NCI-H524 (cell line): ENCODE data around the gene MEP1A.
"Not testable (repeated sequence)": the region's sequence is repeated elsewhere in the genome, so short reads cannot be mapped to it uniquely, and the experiment has no call there.

Experiments used
- DNase-seq, 2 experiments: peaks; one replicate each; lab custom pipeline; 2025; lab: John Stamatoyannopoulos, UW

MEP1A gene

DNA sequence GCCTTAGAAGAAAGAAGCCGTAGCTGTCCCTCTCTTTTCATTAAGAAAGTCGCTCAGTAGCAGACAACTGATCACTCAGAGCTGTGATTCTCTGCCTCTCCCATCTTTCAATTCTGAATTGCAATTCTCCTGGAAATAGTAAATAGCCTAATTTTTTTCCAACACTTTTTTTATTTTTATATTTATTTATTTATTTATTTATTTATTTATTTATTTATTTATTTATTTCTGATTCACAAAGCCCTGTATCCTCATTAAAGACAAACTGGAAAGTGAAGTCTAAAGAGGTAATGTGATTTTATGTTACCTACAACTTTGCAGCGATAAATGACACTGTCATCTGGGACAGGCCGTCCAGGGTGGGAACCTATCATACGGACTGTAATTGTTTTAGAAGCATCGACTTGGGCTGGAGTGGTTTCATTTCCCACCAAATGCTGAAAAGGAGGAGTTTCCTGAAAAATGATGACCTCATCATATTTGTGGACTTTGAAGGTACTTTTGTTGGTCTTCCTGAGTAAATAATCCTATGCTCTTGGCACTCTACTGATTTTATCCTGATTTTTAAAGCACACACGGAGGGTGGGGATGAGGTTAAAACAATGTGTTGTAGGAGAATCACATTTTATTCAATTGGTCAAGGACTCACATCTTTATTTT lies 41.2 kb downstream of the MEP1A start:
- DNase-seq, result not testable (repeated sequence)

DNA sequence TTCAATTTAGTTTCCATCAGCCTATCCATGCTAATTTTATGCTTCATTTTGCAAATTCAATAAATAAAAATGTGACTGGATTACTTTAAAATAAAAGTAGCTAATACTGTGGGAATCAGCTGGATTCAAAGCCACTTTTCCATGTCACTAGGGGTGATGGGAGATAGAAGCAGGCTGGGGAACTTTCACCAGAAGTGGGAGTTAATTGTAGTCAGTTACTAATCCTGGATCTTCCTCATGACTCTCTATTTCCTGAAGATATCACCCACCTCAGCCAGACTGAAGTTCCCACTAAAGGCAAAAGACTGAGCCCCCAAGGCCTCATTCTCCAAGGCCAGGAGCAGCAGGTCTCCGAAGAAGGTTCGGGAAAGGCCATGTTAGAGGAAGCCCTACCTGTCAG lies 41.8 kb downstream of the MEP1A start:
- DNase-seq, result not testable (repeated sequence)

DNA sequence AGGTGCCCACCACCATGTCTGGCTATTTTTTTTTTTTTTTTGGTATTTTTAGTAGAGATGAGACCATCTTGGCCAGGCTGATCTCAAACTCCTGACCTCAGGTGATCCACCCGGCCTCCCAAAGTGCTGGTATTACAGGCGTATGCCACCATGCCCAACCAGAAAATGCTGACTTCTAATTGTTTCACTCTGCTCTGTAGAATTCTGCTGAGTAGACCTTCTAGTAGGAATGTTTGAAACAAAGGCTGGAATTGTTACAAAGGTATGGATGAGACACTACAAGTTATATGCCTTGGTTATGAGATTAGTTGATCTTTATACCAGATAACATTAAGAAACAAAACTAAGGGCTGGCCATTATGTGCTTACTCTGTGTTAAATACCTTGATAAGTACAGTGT lies 44.8 kb downstream of the MEP1A start:
- DNase-seq, result no peak

DNA sequence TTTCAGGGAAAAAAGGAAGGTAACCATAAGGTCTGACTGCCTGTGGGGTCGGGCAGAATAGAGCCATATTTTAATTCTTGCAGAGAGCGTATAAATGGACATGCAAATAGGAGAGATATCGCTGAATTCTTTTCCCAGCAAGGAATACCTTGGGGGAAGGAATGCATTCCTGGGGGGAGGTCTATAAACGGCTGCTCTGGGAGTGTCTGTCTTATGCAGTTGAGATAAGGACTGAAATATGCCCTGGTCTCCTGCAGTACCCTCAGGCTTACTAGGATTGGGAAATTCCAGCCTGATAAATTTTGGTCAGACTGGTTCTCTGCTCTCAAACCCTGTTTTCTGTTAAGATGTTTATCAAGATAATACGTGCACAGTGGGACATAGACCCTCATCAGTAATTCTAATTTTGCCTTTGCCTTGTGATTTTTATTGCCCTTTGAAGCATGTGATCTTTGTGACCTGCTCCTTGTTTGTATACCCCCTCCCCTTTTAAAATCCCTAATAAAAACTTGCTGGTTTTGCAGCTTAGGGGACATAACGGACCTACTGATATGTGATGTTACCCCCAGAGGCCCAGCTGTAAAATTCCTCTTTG lies 49.2 kb downstream of the MEP1A start:
- DNase-seq, result not testable (repeated sequence)

DNA sequence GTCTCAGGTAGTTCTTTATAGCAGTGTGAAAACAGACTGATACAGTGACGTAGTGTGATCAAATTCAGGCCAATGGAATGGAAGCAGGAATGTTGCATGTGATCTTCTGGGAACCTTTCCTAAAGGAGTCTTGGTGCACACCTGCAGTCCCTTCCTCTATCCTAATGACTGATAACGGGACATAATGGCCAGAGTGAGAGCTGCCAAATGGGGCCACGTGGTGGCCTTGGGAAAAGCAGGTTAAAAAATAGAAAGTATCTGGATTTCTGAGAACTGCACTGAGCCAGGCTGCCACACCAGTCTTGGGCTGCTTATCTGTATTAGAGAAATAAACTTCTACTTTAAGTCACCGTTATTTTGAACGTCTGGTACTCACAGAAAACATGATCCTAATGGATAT lies 51.9 kb downstream of the MEP1A start:
- DNase-seq, result no peak

DNA sequence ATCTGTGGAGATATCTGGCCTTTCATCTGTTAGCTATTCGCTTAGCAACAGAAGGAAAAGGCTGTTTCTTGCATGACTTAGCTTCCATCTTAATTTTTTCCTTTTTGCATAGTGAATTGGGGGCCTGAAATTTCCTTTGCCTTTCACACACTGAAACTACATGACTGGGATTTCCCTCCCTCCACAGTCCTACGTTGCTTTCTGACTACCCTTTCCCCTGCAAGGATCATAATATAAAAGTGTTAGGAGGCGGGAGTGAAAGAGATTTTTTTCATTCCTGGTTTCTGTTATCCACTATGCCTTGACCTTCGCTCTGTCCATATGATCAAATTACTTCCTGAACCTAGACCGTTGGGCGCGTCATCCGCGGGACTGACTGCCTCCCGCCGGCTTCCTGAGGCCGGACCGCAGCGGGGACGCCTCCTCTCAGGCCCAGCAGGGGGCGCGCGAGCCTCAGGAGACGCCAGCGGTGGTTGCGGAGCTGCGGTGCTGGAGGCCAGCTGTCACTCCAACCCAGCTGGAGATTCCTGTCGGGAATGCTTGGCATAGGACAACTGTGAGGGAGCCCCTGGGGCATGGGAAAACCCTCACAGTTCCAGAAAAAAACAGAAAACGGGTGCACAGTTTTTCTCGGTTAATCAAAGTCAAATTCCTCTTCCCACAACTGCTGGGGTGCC lies 55.6 kb downstream of the MEP1A start:
- DNase-seq, result peak; percentile 37 to 72

DNA sequence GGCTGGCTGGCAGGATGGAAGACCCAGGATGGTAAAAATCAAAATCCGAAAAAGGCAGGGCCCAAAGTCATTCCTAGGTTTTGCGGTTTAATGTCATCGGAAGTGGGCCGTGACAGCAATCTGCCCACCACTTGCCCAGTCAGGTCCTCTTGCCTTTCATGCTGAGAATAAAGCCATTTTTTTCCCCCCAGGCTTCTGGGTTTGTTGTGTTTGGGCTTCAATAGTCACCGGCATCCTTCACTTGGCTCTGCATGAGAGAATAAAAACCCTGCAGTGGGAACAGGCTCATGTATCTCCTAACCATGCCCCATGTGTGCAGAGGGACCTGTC lies 56.1 kb downstream of the MEP1A start:
- no peak for DNase-seq

DNA sequence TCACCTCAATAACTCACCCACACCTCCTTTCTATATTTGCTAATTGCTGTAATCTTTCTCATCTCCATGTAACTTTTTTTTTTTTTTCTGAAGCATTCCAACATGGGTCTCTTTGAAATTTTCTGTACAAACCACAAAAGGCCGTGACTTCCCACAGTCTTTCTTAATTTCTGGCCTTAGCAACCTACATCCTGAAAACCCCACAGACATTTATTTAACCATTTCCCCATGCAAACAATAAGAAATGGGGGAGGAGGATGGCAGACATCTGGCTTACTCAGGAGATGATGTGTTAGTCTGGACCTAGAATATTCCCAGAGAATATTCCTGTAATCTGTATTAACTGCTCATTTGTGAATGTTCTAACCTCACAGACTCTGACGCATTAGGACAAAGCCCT lies 57.6 kb downstream of the MEP1A start:
- no peak for DNase-seq

DNA sequence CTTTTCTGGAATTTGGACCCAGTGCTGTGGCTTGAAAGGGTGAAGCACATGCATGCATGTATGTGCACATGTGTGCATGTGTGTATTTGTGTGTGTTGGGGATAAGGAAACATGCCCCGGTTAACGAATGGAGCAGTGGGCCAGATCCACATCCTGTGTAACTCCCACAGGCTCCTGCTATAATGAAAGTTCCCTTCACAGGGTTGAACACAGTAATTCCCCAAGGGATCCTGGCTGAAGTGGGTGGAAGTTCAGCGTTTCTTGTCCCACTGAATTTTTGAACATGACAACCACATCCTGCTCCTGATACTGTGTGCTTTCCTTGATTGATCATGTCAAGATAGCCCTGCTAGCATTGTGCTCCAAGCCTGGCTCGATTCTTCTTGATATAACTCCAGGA lies 58.4 kb downstream of the MEP1A start:
- not testable (repeated sequence) for DNase-seq

DNA sequence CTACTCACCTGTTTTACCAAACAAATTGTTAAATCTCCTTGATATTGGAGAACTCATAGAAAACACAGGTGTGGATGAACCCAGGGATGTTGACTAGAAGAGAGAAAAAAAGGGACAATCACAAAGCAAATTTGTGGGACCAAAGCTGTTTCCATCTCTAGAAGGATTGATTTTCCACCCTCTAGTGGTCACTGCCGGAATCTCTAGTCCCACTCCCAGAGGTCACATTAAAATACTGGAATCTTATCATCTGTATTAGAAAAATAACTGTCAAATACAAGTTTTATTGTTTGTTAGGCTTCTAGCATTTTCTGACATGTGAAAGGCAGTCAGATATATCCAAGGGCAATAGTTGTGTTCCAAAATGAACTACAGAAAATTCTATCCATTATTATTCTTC lies 62.8 kb downstream of the MEP1A start:
- peak in 1 of 2 experiments; percentile 1 for DNase-seq

DNA sequence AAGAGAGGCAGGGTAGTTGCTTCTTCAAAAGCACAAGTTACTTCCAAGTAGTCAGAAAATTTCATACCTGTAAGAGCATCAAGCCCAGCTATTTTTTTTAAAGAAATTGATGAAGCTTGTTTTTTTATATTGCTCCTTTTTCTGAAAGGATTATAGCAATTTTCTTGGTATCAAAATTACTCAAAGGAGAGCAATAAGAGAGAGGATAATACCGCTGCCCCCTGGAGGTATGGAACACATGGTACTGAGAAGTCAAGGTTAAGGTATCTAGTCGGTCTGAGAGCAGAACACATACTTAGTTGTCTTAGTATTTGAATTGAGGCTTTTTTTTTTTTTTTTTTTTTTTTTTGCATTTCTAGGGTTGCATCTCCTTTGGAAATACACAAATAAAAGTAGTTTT lies 69.2 kb downstream of the MEP1A start:
- no peak for DNase-seq

DNA sequence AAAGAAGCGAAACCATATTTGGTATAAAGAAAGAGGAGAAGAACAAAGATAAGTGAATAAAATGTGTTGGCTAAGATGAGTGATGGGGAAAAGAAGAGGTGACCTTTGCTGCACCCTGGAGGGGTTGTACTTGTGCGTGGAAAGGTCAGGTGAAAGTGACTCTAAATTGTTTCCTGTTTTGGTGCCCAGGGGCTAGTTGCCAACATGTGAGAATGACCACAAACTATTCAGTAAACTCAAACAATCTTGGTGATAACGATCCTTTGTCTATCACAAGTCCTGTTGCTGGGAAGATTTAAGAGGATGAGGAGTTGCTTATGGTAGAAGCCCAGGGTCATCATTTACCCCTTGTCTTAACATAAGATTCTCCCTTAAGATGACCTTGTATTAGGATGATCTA lies 70.6 kb downstream of the MEP1A start:
- DNase-seq, result no peak

DNA sequence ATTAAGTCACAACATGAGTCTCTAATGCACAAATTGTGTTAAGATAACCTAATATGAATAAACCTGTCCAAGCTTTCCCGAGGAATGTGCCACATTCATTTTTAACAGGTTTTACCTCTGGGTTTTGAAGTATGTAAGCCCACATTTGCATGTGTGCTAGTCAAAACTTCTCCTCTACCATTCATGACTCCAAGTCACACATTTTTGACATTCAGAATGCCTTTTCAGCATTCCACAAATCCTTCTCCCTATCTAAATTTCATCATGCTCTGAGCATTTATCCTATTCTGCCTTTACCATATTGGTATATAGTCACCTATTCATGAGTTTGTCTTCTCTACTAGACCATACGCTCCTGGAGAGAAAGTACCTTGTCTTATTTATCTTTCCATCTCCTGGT lies 72.0 kb downstream of the MEP1A start:
- no peak for DNase-seq

DNA sequence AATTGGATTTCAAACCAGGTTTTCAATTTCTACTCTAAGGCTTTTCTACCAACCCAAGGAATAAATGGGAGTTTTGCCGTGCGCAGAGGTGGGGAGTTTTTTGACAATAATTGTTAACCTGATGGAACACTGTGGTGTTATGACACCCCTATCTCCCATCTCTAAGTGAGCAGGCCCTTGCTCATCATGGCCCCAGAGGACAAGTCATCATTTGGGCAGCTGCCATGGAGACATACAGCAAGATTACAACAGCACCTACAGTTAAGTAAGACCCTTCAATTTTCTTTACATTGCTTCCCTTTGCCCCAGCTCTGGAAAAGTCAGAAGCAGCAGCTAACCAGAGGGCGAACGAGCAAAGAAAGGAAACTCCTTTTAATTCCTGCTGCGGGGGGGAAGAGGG lies 74.2 kb downstream of the MEP1A start:
- no peak for DNase-seq

DNA sequence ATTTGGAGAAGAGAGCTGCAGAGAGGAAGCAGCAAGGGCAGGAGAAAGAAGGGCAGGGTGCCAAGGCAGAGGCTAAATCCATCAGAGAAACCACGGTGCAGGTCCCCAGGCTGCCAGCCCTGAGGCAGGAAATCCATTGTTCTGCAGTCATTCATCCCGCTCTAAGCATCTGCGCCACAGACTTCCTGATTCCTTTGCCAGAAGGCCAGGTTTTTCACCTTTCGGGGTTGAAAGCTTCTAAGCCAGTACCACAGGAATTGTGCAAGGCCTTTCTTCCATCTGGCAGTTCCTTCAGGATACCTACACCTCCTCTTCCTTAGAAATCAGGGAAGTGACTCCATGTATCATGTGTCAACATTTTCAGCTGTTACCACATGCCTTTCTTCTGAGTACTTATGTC lies 82.9 kb downstream of the MEP1A start:
- peak in 1 of 2 experiments; percentile 0 for DNase-seq

DNA sequence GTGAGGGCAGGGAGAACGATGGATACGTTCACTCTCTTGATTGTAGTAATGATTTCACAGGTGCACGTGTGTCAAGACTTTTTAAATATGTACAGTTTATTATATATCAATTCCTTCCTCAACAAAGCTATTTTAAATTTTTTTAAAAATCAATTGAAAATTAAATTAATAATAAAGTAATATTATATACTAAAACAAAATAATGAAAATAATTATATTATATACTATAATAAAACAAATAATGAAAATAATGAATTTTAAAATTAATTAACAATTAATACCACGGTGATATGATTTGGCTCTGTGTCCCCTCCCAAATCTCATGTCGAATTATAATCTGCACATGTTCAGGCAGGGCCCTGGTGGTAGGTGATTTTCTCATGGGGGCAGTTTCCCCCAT lies 85.8 kb downstream of the MEP1A start:
- no peak for DNase-seq

DNA sequence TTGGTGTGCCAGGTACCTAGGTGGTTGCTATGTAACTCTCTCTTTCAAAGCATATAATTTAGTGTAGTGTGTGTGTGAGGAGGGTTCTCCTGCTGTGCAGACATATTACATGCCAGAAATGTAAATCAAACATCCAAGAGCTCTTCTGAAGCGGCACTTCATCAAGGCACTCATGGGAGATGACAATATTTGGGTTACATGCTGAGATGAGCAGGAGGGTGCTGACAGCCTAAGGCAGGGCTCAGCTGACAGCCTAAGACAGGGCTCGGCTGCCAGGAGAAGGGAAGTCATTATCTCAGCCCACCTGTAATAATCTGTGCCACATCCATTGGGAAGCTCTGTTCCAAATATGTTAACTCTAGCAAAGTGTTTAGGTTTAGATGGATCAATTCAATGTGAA lies 89.5 kb downstream of the MEP1A start:
- DNase-seq, result no peak

DNA sequence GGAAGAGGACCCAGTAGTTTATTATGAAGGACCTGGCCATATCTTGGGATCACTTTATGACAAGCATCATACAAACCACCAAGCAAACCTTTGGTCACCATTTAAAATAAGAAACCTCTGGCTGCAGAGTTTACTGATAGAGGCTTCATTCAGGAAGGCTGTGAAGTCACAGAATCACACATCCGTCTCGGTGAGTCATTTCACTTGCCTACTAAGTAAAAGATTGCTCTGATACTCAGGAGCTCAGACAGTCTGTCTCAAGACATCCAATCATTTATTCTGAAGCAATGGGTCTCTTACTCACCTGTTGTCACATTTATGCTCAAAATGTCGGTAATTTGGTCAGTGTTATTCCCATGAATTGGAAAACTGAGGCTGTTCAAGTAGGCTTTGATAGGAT lies 94.8 kb downstream of the MEP1A start:
- no peak for DNase-seq

DNA sequence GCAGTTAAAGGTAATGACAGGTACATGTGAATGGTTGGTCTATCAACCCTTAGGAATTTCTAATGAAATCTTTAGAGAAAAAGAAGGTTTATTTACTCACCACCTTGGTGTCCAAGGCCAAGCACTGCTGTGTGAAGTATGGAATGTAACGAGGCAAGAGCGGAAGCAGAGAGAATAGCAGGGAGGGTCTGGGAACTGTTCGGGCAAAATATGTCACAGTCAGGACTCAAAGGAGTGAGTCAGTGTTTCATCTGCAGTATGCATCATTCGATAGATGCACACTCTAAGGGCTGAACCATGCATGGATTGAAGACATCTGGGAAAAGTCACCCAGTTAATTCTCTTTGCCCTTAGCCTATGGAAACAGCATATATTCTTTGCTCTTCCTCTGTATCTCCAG lies 95.4 kb downstream of the MEP1A start:
- no peak for DNase-seq
